Vagina (tissue), 2 donors: ENCODE measurements around the gene MSI1.

Source experiments
- CTCF ChIP-seq, 3 experiments: fragments of 450-650 bp in 2 of 3; fragments of 200-600 bp in 1 of 3; sonication (generic) in 1 of 3; IDR thresholded peaks; one replicate each; pipeline ENCODE4 v1.5.1; 2017 to 2019; ENCODE audit warnings: antibody characterized with exemption in 3 of 3, mild to moderate bottlenecking in 2 of 3, moderate library complexity in 2 of 3
- POLR2A ChIP-seq, 2 donors: fragments of 450-650 bp; IDR thresholded peaks; one replicate each; pipeline ENCODE4 v1.6.1; 2017; ENCODE audit warnings: antibody characterized with exemption in 2 of 2, mild to moderate bottlenecking in 2 of 2, moderate library complexity in 2 of 2
- POLR2AphosphoS5 ChIP-seq, 2 donors: sonication (generic); formaldehyde crosslinking; IDR thresholded peaks; one replicate each; pipeline ENCODE4 v1.9.0; 2017; ENCODE audit warnings: antibody characterized with exemption in 2 of 2, mild to moderate bottlenecking in 2 of 2, low read depth in 1 of 2; ENCODE audit not compliant: insufficient read depth in 1 of 2

DNA sequence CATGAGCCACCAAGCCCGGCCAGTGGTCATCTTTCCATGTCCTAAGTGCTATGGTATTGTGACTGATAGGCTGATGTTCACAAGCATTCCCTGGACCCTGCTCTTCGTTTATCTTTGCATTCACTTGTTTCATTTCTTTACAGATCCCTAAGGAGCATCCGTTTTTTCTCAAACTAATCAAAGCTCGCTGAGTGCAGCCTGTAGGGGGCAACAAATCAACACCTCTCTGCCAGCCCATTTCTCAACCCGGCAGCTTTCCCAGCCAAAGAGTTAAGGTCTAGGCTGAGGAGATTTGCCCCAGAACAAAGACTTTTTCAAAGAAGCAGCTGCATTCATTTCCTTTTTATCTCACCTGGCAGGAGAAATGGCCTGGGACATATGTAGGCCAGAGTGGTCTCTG is 54.7 kb downstream of the MSI1 start:
- TF ChIP-seq POLR2AphosphoS5 (IDR thresholded peaks at IDR 0.05; ENCODE audit: insufficient read depth in 1 of 2, low read depth in 1 of 2) (no peak), POLR2A (IDR thresholded peaks at IDR 0.05) (no peak), CTCF (IDR thresholded peaks at IDR 0.05) (no peak)
